Measurements from ENCODE around the gene RPP14.

Gene RPP14

DNA sequence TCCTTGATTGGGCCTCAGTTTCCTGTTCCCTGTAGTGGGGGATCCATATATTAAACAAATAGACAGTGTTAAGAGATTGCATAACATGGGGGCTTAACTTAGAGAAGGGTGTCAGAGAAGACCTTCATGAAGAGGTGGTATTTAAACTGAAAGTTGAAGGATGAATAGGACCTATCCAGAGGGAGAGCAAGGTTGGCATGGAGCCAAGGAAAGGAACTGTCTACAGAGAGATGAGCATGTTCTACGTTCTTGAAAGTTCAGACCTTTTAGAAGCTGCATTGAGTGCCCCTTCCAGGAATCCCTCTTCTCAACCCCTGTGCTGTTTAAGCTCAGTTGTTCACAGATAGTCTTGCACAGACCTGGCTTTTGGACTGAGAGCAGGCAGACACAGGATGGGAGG, 2.7 kb downstream of the RPP14 start (continued):
- TF ChIP-seq, protein P1, sequence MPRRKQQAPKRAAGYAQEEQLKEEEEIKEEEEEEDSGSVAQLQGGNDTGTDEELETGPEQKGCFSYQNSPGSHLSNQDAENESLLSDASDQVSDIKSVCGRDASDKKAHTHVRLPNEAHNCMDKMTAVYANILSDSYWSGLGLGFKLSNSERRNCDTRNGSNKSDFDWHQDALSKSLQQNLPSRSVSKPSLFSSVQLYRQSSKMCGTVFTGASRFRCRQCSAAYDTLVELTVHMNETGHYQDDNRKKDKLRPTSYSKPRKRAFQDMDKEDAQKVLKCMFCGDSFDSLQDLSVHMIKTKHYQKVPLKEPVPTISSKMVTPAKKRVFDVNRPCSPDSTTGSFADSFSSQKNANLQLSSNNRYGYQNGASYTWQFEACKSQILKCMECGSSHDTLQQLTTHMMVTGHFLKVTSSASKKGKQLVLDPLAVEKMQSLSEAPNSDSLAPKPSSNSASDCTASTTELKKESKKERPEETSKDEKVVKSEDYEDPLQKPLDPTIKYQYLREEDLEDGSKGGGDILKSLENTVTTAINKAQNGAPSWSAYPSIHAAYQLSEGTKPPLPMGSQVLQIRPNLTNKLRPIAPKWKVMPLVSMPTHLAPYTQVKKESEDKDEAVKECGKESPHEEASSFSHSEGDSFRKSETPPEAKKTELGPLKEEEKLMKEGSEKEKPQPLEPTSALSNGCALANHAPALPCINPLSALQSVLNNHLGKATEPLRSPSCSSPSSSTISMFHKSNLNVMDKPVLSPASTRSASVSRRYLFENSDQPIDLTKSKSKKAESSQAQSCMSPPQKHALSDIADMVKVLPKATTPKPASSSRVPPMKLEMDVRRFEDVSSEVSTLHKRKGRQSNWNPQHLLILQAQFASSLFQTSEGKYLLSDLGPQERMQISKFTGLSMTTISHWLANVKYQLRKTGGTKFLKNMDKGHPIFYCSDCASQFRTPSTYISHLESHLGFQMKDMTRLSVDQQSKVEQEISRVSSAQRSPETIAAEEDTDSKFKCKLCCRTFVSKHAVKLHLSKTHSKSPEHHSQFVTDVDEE (CRISPR knock-in tag; IDR thresholded peaks at IDR 0.05): no peak

DNA sequence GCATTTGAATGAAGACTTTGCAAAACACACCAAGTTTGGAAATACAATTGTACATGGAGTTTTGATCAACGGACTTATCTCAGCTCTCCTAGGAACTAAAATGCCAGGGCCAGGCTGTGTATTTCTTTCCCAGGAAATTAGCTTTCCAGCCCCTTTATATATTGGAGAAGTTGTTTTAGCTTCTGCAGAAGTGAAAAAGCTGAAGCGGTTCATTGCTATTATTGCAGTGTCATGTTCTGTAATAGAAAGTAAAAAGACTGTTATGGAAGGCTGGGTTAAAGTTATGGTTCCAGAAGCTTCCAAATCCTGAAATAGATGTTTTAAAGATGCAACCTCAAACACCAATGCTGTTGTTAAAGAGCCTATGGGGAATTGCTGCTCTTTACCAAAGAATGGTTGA, 11.8 kb downstream of the RPP14 start:
- no peak for ATAC-seq
- TF ChIP-seq ESRRG (CRISPR knock-in tag; IDR thresholded peaks at IDR 0.05) (no peak), ZC3H10 (CRISPR knock-in tag; IDR thresholded peaks at IDR 0.05) (no peak), RARB (CRISPR knock-in tag; IDR thresholded peaks at IDR 0.05) (no peak), SNAI2 (CRISPR knock-in tag; IDR thresholded peaks at IDR 0.05) (no peak), ZNF70 (CRISPR knock-in tag; IDR thresholded peaks at IDR 0.05) (no peak), ZNF8 (CRISPR knock-in tag; IDR thresholded peaks at IDR 0.05) (no peak)
- TF ChIP-seq, protein P2, sequence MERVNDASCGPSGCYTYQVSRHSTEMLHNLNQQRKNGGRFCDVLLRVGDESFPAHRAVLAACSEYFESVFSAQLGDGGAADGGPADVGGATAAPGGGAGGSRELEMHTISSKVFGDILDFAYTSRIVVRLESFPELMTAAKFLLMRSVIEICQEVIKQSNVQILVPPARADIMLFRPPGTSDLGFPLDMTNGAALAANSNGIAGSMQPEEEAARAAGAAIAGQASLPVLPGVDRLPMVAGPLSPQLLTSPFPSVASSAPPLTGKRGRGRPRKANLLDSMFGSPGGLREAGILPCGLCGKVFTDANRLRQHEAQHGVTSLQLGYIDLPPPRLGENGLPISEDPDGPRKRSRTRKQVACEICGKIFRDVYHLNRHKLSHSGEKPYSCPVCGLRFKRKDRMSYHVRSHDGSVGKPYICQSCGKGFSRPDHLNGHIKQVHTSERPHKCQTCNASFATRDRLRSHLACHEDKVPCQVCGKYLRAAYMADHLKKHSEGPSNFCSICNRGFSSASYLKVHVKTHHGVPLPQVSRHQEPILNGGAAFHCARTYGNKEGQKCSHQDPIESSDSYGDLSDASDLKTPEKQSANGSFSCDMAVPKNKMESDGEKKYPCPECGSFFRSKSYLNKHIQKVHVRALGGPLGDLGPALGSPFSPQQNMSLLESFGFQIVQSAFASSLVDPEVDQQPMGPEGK (CRISPR knock-in tag; IDR thresholded peaks at IDR 0.05; ENCODE audit: borderline replicate concordance): no peak
- TF ChIP-seq, protein P3, sequence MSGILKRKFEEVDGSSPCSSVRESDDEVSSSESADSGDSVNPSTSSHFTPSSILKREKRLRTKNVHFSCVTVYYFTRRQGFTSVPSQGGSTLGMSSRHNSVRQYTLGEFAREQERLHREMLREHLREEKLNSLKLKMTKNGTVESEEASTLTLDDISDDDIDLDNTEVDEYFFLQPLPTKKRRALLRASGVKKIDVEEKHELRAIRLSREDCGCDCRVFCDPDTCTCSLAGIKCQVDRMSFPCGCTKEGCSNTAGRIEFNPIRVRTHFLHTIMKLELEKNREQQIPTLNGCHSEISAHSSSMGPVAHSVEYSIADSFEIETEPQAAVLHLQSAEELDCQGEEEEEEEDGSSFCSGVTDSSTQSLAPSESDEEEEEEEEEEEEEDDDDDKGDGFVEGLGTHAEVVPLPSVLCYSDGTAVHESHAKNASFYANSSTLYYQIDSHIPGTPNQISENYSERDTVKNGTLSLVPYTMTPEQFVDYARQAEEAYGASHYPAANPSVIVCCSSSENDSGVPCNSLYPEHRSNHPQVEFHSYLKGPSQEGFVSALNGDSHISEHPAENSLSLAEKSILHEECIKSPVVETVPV (CRISPR knock-in tag; IDR thresholded peaks at IDR 0.05): no peak
- TF ChIP-seq, protein P1 (CRISPR knock-in tag; IDR thresholded peaks at IDR 0.05): no peak

DNA sequence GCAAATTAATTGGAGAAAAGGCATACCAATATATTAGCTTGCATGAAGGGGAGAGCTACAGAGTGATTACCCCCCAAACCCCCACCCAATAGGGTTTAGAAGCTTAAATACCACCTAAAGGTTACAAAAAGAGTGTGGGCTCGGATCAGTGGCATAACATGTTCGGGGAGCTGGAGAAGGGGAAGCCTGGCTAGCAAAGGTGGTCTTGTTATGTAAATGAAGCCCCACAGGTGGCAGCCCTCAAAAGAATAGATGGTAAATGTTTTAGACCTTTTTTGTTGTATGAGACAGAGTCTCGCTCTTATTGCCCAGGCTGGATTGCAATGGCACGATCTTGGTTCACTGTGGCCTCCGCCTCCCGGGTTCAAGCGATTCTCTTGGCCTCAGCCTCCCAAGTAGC, 15.7 kb downstream of the RPP14 start:
- no peak for ATAC-seq
- no peak for TF ChIP-seq ARNTL (CRISPR knock-in tag; IDR thresholded peaks at IDR 0.05; ENCODE audit: borderline replicate concordance, low read depth)
- TF ChIP-seq, protein P2 (CRISPR knock-in tag; IDR thresholded peaks at IDR 0.05; ENCODE audit: borderline replicate concordance): no peak
- TF ChIP-seq ESRRG (CRISPR knock-in tag; IDR thresholded peaks at IDR 0.05): no peak
- TF ChIP-seq PPARA (CRISPR knock-in tag; IDR thresholded peaks at IDR 0.05; ENCODE audit: borderline replicate concordance): no peak
- no peak for TF ChIP-seq TCF4 (CRISPR knock-in tag; IDR thresholded peaks at IDR 0.05; ENCODE audit: borderline replicate concordance)
- TF ChIP-seq TOX (CRISPR knock-in tag; IDR thresholded peaks at IDR 0.05; ENCODE audit: borderline replicate concordance): no peak
- TF ChIP-seq GLIS3 (CRISPR knock-in tag; IDR thresholded peaks at IDR 0.05): no peak
- TF ChIP-seq ISL1 (CRISPR knock-in tag; IDR thresholded peaks at IDR 0.05): no peak
- no peak for TF ChIP-seq RARB (CRISPR knock-in tag; IDR thresholded peaks at IDR 0.05)
- TF ChIP-seq, protein P1 (CRISPR knock-in tag; IDR thresholded peaks at IDR 0.05): no peak

Measured in SK-N-SH treated with all-trans-retinoic acid at 6 μM for 48 hours (cell line).